Uterus (tissue), 4 donors: ENCODE results near the gene SLC25A38. TPM values are rescaled to one million over a fixed set of nuclear protein-coding genes. Genes with fewer than 3 reads are reported as not detected.
"Not testable (repeated sequence)": the region's sequence is repeated elsewhere in the genome, so short reads cannot be mapped to it uniquely, and the experiment has no call there.

Experiments
- DNase-seq, 2 donors: peaks; one replicate each; pipeline ENCODE4 v3.0.0-alpha.2; 2019 to 2020
- H3K27ac ChIP-seq, 2 donors: fragments of 200-600 bp; sonication (generic); 1 replicate in 1 of 2; 2 replicates in 1 of 2; pipeline ENCODE4 v1.5.1; 2016 to 2018
- H3K27me3 ChIP-seq, 2 donors: fragments of 200-600 bp; sonication (generic); one replicate each; pipeline ENCODE4 v1.5.1; 2018 to 2019; ENCODE audit warnings: control low read depth in 1 of 2
- H3K36me3 ChIP-seq, 2 donors: fragments of 200-600 bp; sonication (generic); one replicate each; pipeline ENCODE4 v1.5.1; 2019; ENCODE audit warnings: control low read depth in 1 of 2
- H3K4me1 ChIP-seq, 2 donors: fragments of 200-600 bp; sonication (generic); one replicate each; pipeline ENCODE4 v1.5.1; 2018 to 2019; ENCODE audit warnings: control low read depth in 1 of 2
- H3K4me3 ChIP-seq, 2 donors: fragments of 200-600 bp; sonication (generic); 1 replicate in 1 of 2; 2 replicates in 1 of 2; pipeline ENCODE4 v1.5.1; 2018 to 2019; ENCODE audit warnings: mild to moderate bottlenecking in 1 of 2
- H3K9me3 ChIP-seq, 2 donors: fragments of 200-600 bp; sonication (generic); one replicate each; pipeline ENCODE4 v1.5.1; 2019; ENCODE audit warnings: control low read depth in 1 of 2
- POLR2A ChIP-seq, 2 donors: fragments of 450-650 bp; IDR thresholded peaks; one replicate each; pipeline ENCODE4 v1.6.1; 2016; ENCODE audit warnings: antibody characterized with exemption in 2 of 2, mild to moderate bottlenecking in 1 of 2, moderate library complexity in 1 of 2
- intact Hi-C: fragments of 100-400 bp; cut with DNase I; formaldehyde crosslinking; loops from one replicate; pipeline ENCODE4 v1.15.1; 2023; ENCODE audit warnings: low total_unique reads
- total RNA-seq, 4 donors: library from RNA; depleted of rRNA in 3 of 4; stranded (reverse); fragments of >200 nt in 3 of 4; gene quantifications; one replicate each; pipeline versions ENCODE4 v1.1.0 to v1.2.4, GENCODE V29; 2014 to 2023
- TF ChIP-seq, protein P1 (sequence below), 4 experiments: fragments of 200-600 bp in 2 of 4; fragments of 450-650 bp in 2 of 4; sonication (generic) in 2 of 4; IDR thresholded peaks; one replicate each; pipeline ENCODE4 v1.5.1; 2016 to 2019; ENCODE audit warnings: antibody characterized with exemption in 4 of 4, mild to moderate bottlenecking in 2 of 4, moderate library complexity in 1 of 4
- donor health status: DM: yes; HTN: yes; CAD: no.

SLC25A38 gene
- total RNA-seq, 4 donors from 2014 or later, result 22.6 to 30.3 (median 26.7) TPM

- H3K4me3 ChIP-seq, result no peak overlapping the region
- H3K27ac ChIP-seq, result no peak overlapping the region
- H3K9me3 ChIP-seq, result no peaks in the 10 kb centered on the region
- H3K4me1 ChIP-seq, result no peaks in the 10 kb centered on the region
- H3K36me3 ChIP-seq, result no peaks in the 10 kb centered on the region
- no peak for DNase-seq
- H3K27me3 ChIP-seq, result no peaks in the 10 kb centered on the region
- TF ChIP-seq POLR2A (IDR thresholded peaks at IDR 0.05), result no peak
- intact Hi-C loops, result no loop called here
Measured at GRCh38 chr3:39362192-39362591, 21.0 kb upstream of the SLC25A38 start.

DNA sequence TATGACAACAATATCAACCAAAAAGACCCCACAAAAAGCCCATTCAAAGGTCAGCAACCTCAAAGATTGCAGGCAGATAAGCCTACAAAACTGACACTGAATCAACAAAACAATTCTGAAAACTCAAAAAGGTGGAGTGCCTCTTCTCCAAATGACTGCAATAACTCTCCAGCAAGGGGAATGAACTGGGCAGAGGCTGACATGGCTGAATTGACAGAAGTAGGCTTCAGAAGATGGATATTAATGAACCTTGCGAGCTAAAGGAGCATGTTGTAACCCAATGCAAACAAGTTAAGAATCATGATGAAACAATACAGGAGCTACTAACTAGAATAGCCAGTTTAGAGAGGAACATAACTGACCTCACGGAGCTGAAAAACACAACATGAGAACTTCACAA lies 20.4 kb upstream of the SLC25A38 start:
- no peaks in the 10 kb centered on the region for H3K4me1 ChIP-seq
- no peaks in the 10 kb centered on the region for H3K27me3 ChIP-seq
- no peaks in the 10 kb centered on the region for H3K9me3 ChIP-seq
- H3K36me3 ChIP-seq, result no peaks in the 10 kb centered on the region
- intact Hi-C loops, result no loop called here
- no peak for TF ChIP-seq POLR2A (IDR thresholded peaks at IDR 0.05)
- TF ChIP-seq, protein P1, sequence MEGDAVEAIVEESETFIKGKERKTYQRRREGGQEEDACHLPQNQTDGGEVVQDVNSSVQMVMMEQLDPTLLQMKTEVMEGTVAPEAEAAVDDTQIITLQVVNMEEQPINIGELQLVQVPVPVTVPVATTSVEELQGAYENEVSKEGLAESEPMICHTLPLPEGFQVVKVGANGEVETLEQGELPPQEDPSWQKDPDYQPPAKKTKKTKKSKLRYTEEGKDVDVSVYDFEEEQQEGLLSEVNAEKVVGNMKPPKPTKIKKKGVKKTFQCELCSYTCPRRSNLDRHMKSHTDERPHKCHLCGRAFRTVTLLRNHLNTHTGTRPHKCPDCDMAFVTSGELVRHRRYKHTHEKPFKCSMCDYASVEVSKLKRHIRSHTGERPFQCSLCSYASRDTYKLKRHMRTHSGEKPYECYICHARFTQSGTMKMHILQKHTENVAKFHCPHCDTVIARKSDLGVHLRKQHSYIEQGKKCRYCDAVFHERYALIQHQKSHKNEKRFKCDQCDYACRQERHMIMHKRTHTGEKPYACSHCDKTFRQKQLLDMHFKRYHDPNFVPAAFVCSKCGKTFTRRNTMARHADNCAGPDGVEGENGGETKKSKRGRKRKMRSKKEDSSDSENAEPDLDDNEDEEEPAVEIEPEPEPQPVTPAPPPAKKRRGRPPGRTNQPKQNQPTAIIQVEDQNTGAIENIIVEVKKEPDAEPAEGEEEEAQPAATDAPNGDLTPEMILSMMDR (IDR thresholded peaks at IDR 0.05), result no peak
- no peak for DNase-seq
- H3K27ac ChIP-seq, result no peak overlapping the region
- H3K4me3 ChIP-seq, result no peak overlapping the region

GRCh38 chr3:39370450-39370849 lies 12.7 kb upstream of the SLC25A38 start:
- H3K27ac ChIP-seq, H3K4me1 ChIP-seq, H3K36me3 ChIP-seq, H3K27me3 ChIP-seq, intact Hi-C loops, DNase-seq, H3K4me3 ChIP-seq, H3K9me3 ChIP-seq: not testable (repeated sequence)

DNA sequence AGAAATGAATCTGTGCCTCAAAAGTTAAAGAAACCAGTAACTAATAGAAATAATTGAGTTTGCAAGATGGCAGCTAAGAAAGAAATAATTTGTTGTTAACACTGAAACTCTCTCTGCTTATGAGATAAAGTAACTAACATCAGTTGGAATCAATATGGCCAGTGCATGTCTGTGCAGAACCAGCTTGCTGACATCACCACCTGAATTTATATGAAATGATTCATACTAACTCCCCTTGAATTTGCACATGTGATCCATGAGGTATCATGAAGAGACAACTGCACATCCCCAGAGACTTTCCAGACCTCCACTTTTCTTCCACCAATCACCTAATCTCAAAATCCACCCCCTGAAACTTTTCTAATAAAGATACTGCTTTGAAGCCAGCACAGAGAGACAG lies 10.3 kb upstream of the SLC25A38 start:
- TF ChIP-seq, protein P1 (IDR thresholded peaks at IDR 0.05), result no peak
- TF ChIP-seq POLR2A (IDR thresholded peaks at IDR 0.05), result no peak
- intact Hi-C loops, result no loop called here

GRCh38 chr3:39376959-39377634 lies 6.1 kb upstream of the SLC25A38 start:
- Histone ChIP-seq H3K9me3 (no peaks in the 10 kb centered on the region), H3K4me1 (no peaks in the 10 kb centered on the region), H3K27me3 (no peaks in the 10 kb centered on the region), H3K4me3 (no peak overlapping the region), H3K36me3 (no peaks in the 10 kb centered on the region), H3K27ac (no peak overlapping the region)
- intact Hi-C loops, result no loop called here
- no peak for TF ChIP-seq POLR2A (IDR thresholded peaks at IDR 0.05)
- TF ChIP-seq, protein P1 (IDR thresholded peaks at IDR 0.05), result no peak
- no peak for DNase-seq

More for the DNA sequence above, 10.3 kb upstream of the SLC25A38 start:
- H3K4me3 ChIP-seq, result no peak overlapping the region
- no peak overlapping the region for H3K27ac ChIP-seq
- no peaks in the 10 kb centered on the region for H3K36me3 ChIP-seq
- no peaks in the 10 kb centered on the region for H3K4me1 ChIP-seq
- no peak for DNase-seq
- no peaks in the 10 kb centered on the region for H3K9me3 ChIP-seq
- H3K27me3 ChIP-seq, result no peaks in the 10 kb centered on the region

- no peaks in the 10 kb centered on the region for H3K36me3 ChIP-seq
- no peak overlapping the region for H3K4me3 ChIP-seq
- H3K27ac ChIP-seq, result no peak overlapping the region
- H3K4me1 ChIP-seq, result no peaks in the 10 kb centered on the region
- intact Hi-C loops, result no loop called here
- TF ChIP-seq, protein P1 (IDR thresholded peaks at IDR 0.05), result peak in 3 of 4 experiments; percentile 16 to 40 (median 35)
- no peak for TF ChIP-seq POLR2A (IDR thresholded peaks at IDR 0.05)
- DNase-seq, result no peak
- no peaks in the 10 kb centered on the region for H3K9me3 ChIP-seq
- H3K27me3 ChIP-seq, result no peaks in the 10 kb centered on the region
Measured at GRCh38 chr3:39378088-39378487, 5.1 kb upstream of the SLC25A38 start.
